SK-N-MC (cell line): ENCODE results near the gene CRK.
"Not testable (repeated sequence)": the region's sequence is repeated elsewhere in the genome, so short reads cannot be mapped to it uniquely, and the experiment has no call there.

Source experiments
- DNase-seq: peaks from one replicate; pipeline ENCODE4 v3.0.0-alpha.2; 2011; ENCODE audit warnings: low read depth, low spot score
- H3K27ac ChIP-seq: fragments of 200-600 bp; sonication (generic); 2 replicates; pipeline ENCODE4 v1.5.1; 2016; ENCODE audit warnings: mixed run types
- H3K36me3 ChIP-seq: fragments of 200-600 bp; sonication (generic); 2 replicates; pipeline ENCODE4 v1.6.1; 2017; ENCODE audit warnings: antibody characterized with exemption, low read length, mixed read lengths; ENCODE audit not compliant: insufficient read depth
- H3K4me3 ChIP-seq: fragments of 200-600 bp; sonication (generic); 2 replicates; pipeline ENCODE4 v1.5.1; 2016
- H3K9ac ChIP-seq: fragments of 200-600 bp; sonication (generic); 2 replicates; pipeline ENCODE4 v1.8.0; 2017; ENCODE audit warnings: mixed run types, mixed read lengths; ENCODE audit not compliant: insufficient read length
- H3K9me3 ChIP-seq: fragments of 200-600 bp; sonication (generic); 2 replicates; pipeline ENCODE4 v1.6.1; 2017; ENCODE audit warnings: low read depth, mild to moderate bottlenecking, antibody characterized with exemption, low read length, moderate library complexity, mixed read lengths
- EZH2 ChIP-seq: fragments of 200-600 bp; sonication (generic); IDR thresholded peaks from one replicate; pipeline ENCODE4 v1.6.1; 2017; ENCODE audit warnings: antibody characterized with exemption
- FOXP2 ChIP-seq: optimal IDR thresholded peaks from 2 replicates; pipeline ENCODE3; 2011; ENCODE audit warnings: mild to moderate bottlenecking, moderate library complexity; ENCODE audit not compliant: insufficient read depth; ENCODE audit errors: extremely low read length, control extremely low read depth
- POLR2AphosphoS5 ChIP-seq: IDR thresholded peaks from 2 replicates; pipeline ENCODE4 v1.6.1; 2012; ENCODE audit warnings: mild to moderate bottlenecking, low read depth, low read length, borderline replicate concordance

CRK gene

GRCh38 chr17:1431631-1432104 lies 24.4 kb downstream of the CRK start:
- DNase-seq = no peak
- no peak overlapping the region for H3K9ac ChIP-seq
- TF ChIP-seq POLR2AphosphoS5 = no peak
- no peak for TF ChIP-seq FOXP2
- TF ChIP-seq EZH2 = no peak
- H3K4me3 ChIP-seq = no peak overlapping the region
- H3K36me3 ChIP-seq = peaks cover 61% of the 10 kb centered on the region
- no peaks in the 10 kb centered on the region for H3K9me3 ChIP-seq
- no peak overlapping the region for H3K27ac ChIP-seq

DNA sequence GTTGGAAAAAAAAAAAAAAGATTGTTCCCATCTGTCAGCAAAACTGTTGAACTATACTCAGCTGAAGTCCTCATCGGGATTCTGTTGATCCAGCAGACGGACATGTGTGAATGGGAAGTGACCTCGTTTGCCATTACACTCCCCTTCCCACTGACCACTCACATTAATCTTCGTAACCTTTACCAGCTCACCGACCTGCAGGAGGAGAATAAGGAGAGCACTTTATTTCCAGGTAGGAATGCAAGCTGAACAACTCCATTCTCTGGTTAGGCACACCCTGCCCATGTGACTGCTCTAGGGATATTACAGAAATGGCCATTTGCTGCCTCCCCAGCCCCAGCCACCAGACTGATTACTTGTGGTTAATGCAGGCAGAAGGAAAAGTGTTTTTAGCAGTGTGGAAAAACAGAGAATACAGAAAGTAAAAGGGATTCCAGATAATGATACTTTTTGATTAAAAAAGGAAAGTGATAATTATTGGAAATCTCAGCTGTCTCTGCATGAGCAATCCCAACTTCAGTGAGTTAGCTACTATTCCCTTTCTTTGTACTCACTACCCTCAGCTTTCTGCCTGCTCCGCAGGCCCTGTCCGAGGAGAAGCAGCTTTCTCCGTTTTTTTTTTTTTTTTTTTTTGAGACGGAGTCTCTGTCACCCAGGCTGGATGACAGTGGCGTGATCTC lies 32.4 kb downstream of the CRK start:
- no peak overlapping the region for H3K4me3 ChIP-seq
- TF ChIP-seq POLR2AphosphoS5 (no peak), FOXP2 (no peak), EZH2 (no peak)
- DNase-seq = no peak

GRCh38 chr17:1422885-1423284 lies 33.1 kb downstream of the CRK start:
- peaks cover 54% of the 10 kb centered on the region for H3K36me3 ChIP-seq
- no peak for DNase-seq
- TF ChIP-seq EZH2 = no peak
- no peak overlapping the region for H3K4me3 ChIP-seq
- no peak overlapping the region for H3K9ac ChIP-seq
- H3K27ac ChIP-seq = no peak overlapping the region
- no peaks in the 10 kb centered on the region for H3K9me3 ChIP-seq

More for the DNA sequence above, 32.4 kb downstream of the CRK start:
- Histone ChIP-seq H3K9ac (no peak overlapping the region), H3K27ac (no peak overlapping the region), H3K9me3 (no peaks in the 10 kb centered on the region), H3K36me3 (peaks cover 54% of the 10 kb centered on the region)

DNA sequence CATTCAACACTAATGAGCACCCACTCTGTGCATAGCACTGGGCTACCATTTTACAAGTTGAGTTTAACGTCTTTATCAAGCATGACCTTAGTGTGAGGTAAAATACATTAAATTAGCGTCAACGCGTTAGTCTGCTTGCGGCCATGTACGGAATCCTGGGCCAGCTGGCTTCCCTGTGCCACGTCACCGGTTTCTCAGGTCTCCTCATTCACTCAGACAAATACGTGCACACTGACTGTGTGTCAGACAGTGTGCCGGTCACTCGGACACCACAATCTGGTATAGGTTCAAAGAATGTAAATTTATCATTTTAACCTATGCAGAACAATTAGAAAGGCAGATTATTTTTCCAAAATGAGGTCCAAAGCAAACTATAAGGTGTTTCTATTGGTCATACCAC lies 34.6 kb downstream of the CRK start:
- TF ChIP-seq FOXP2 = no peak
- no peak for TF ChIP-seq EZH2
- no peak for TF ChIP-seq POLR2AphosphoS5
- H3K36me3 ChIP-seq = peaks cover 49% of the 10 kb centered on the region

GRCh38 chr17:1420981-1421380 lies 35.1 kb downstream of the CRK start:
- peaks cover 44% of the 10 kb centered on the region for H3K36me3 ChIP-seq
- 0 out of 2 replicates have a peak overlapping the region, but pooled peaks have one; percentile 5 for H3K27ac ChIP-seq
- H3K9me3 ChIP-seq = no peaks in the 10 kb centered on the region
- no peak overlapping the region for H3K4me3 ChIP-seq
- TF ChIP-seq EZH2 (no peak), POLR2AphosphoS5 (no peak), FOXP2 (no peak)
- DNase-seq = no peak
- H3K9ac ChIP-seq = no peak overlapping the region

More for the DNA sequence above, 34.6 kb downstream of the CRK start:
- Histone ChIP-seq H3K4me3 (no peak overlapping the region), H3K9me3 (no peaks in the 10 kb centered on the region), H3K9ac (no peak overlapping the region), H3K27ac (0 out of 2 replicates have a peak overlapping the region, but pooled peaks have one; percentile 5)
- no peak for DNase-seq

GRCh38 chr17:1420163-1420562 lies 35.9 kb downstream of the CRK start:
- Histone ChIP-seq H3K4me3 (no peak overlapping the region), H3K36me3 (peaks cover 36% of the 10 kb centered on the region), H3K9ac (no peak overlapping the region), H3K9me3 (no peaks in the 10 kb centered on the region), H3K27ac (no peak overlapping the region)
- no peak for DNase-seq
- TF ChIP-seq FOXP2 (no peak), EZH2 (no peak), POLR2AphosphoS5 (no peak)

DNA sequence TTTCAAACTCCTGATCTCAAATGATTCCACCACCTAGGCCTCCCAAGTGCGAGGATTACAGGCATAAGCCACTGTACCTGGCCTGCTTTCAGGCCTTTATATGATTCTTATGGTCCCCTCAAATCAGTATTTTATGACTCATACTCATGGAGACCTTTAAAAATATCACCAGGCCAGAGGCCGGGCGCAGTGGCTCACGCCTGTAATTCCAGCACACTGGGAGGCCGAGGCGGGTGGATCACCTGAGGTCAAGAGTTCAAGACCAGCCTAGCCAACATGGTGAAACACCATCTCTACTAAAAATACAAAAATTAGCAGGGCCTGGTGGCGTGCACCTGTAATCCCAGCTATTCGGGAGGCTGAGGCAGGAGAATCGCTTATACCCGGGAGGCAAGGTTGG lies 37.6 kb downstream of the CRK start:
- not testable (repeated sequence) for DNase-seq, H3K4me3 ChIP-seq, H3K9ac ChIP-seq, H3K27ac ChIP-seq, H3K9me3 ChIP-seq
- H3K36me3 ChIP-seq = peaks cover 33% of the 10 kb centered on the region

DNA sequence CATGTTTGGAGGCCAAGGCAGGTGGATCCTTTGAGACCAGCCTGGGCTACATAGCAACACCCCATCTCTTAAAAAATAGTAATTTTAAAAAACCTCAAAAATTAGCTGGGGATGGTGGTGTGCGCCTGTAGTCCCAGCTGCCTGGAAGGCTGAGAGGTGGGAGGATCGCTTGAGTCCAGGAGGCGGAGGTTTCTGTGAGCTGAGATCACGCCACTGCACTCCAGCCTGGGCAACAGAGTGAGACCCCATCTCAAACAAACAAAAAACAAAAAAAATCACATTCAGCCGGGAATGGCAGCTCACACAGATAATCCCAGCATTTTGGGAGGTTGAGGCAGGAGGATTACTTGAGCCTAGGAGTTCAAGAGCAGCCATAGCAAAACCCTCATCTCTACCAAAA lies 39.6 kb downstream of the CRK start:
- no peaks in the 10 kb centered on the region for H3K9me3 ChIP-seq
- H3K36me3 ChIP-seq = peaks cover 14% of the 10 kb centered on the region
- TF ChIP-seq EZH2 (no peak), POLR2AphosphoS5 (no peak), FOXP2 (no peak)
- no peak overlapping the region for H3K9ac ChIP-seq
- no peak overlapping the region for H3K4me3 ChIP-seq
- no peak overlapping the region for H3K27ac ChIP-seq
- no peak for DNase-seq

DNA sequence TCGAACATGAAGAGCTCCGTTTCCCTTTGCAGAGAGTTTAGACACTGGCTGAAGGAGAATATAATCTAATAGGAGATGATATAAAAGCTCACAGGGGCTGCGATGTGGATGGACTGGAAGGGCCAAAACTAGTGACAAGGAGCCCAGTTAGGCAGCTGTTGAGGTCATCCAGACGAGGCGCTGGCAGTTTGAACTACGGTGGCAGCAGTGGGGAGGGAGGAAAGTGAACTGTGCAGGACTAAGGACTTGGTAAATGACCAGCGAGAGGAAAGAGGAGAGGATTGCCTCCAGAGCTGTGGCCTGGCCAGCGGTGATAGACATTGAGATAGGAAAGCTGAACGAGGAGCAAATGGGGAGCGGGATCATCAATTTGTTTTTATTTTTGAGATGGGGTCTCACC lies 41.4 kb downstream of the CRK start:
- no peak overlapping the region for H3K4me3 ChIP-seq

More for the DNA sequence above, 41.4 kb downstream of the CRK start:
- Histone ChIP-seq H3K27ac (no peak overlapping the region), H3K9me3 (no peaks in the 10 kb centered on the region), H3K36me3 (no peaks in the 10 kb centered on the region; the same call in 1 of the 2 replicates), H3K9ac (no peak overlapping the region)
- DNase-seq = no peak
- TF ChIP-seq POLR2AphosphoS5 (no peak), EZH2 (no peak), FOXP2 (no peak)
